NCI-H187 (cell line): Measurements from ENCODE around the gene KCNK3.
"Not testable (repeated sequence)": the region's sequence is repeated elsewhere in the genome, so short reads cannot be mapped to it uniquely, and the experiment has no call there.

Experiments used
- DNase-seq, 2 experiments: peaks; one replicate each; lab custom pipeline; 2025; lab: John Stamatoyannopoulos, UW

KCNK3 gene

DNA sequence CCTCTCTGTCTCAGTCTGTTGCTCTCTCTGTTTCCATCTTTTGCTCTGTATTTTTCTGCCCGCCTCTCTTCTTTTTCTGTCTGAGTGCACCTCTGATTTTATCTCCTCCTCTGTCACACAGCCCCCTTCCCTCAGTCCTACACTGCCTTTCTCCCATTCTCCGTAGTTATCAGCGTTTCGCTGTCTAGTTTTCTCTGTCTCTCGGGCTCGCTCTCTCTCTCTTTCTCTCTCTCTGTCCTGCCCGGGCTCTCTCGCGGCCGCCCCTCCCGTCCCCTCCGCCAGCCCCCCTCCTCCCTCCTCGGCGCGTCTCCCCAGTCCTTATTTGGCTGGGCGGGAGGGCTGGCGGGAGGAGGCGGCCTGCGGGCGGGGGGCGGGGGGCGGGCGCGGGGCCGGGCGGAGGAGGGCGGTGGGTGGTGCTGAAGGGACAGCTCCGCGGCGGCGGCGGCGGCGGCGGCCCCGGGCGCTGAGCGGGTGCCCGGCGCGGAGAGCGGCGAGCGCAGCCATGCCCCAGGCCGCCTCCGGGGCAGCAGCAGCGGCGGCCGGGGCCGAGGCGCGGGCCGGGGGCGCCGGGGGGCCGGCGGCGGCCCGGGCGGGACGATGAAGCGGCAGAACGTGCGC, at the start of gene KCNK3:
KCNK3 (plus strand) TSS at position 444 of the 618 bp plus-strand sequence; CDS start at position 598, 154 bp downstream.
- DNase-seq: peak; percentile 49 to 85

DNA sequence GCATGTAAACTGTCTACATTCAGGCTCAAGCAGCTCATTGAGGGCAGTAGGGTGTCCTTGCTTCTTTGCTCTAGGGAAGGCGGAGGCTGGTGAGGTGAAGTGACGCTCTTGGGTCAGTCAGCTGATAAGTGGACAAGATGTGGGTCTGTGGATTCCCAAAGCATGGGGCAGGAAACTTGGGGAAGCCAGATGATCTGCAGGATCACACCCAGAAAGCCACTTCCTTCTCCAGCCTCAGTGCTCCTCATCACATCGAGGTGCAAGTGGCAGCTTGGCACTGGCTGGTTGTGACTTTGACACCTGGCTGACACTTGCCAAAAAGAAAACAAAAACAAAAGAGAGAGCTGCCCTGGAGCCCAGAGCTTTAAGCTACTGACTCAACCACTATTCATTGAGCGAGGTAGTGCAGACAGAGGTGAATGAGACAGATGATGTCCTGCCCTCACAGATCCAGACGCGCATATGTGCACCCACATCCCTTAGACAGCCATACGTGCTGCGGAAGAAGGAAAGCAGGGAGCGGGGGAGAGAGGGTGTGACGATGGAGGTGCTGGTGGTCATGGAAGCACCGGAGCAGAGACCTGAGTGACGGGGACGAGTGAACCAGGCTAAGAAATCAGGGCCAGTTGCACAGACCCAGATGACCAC, 48.2 kb upstream of the KCNK3 start:
- DNase-seq: no peak

- DNase-seq: no peak
Observed at GRCh38 chr2:26645762-26646161, 46.8 kb upstream of the KCNK3 start.

DNA sequence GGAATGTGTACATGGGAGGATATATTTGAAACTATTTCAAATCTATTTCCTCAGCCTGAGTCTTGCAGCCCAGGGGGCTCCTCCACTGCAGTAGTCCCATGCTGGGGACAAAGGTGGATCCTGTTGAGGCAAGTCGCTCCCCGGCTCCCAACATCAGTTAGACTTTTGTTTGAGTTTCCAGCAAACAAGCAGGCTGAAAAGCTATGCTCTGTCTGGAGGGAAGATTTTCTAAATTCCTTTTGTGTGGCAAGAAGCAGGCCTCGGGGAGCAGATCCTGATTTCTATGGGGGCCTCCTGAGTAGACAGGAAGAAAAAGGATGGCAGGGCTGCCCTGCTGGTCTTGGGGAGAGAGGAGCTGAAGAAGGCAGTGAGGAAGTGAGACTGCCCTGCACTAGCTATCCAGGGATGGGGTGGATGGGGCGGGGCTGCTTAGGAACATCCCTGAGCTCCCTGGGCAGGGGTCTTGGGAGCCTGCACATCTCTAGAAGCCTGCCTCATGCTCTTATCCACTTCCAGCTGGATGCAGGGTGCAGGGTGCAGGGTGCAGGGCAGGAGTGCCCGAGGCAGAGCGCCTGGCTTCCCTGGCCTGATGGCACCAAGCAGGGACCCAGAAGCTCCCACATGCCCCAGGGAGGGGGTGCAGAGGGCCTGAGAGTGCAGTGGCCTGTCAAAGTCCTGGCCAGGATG, 45.4 kb upstream of the KCNK3 start:
- no peak for DNase-seq

DNA sequence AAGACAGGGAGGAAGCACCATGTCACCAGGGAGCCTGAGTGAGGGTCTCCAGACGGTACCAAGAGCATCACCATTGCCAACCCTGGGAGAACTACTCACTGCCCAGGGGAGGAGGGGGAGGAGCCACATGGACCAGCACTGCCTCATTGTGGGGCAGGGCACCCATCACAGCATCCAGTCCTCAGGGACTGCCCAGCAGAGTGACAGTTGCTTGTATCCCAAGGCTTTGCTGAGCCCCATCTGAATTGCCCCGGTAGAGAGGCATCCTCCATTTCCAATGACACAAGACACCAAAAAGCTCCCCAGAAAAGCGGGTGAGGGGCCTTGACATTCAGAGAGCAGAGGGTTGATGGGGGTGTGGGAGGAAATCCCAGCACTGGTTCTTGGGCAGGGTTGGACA, 44.5 kb upstream of the KCNK3 start:
- DNase-seq: no peak

DNA sequence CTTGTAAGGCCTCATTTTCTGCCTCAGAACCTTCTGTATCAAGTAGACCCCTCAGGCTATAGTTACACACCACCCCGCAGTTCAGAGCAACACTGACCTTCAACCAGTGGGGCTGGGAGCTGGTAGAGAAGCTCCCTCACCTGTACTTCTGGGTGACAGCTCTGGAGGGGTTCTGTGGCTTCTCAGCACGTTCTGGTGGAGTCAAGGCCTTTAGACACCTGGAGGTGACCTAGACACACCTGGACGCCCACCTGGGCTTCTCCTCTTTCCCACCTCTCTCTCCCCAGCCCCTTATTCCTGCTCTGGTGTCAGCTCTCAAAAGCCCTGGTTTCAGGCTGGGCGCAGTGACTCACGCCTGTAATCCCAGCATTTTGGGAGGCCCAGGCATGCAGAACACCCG, 44.0 kb upstream of the KCNK3 start:
- DNase-seq: no peak

- DNase-seq: no peak
Observed at GRCh38 chr2:26649322-26649721, 43.2 kb upstream of the KCNK3 start.

- no peak for DNase-seq
Observed at GRCh38 chr2:26649992-26650712, 42.4 kb upstream of the KCNK3 start.

- no peak for DNase-seq
Observed at GRCh38 chr2:26650713-26651469, 41.6 kb upstream of the KCNK3 start.

DNA sequence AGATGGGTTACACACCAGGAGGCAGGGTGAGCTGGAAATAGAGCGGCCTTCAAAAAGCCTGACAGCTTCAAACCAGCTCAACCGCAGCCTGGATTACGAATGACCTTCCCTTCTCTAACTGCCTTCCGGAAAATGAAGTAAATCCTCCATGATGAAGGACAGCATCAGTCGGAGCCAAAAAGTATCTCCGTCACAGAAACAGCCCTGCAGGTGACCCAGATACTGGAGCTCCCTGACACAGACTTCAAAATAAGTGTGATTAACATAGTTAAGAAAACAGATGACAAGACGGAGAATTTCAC, 41.1 kb upstream of the KCNK3 start:
- no peak for DNase-seq

DNA sequence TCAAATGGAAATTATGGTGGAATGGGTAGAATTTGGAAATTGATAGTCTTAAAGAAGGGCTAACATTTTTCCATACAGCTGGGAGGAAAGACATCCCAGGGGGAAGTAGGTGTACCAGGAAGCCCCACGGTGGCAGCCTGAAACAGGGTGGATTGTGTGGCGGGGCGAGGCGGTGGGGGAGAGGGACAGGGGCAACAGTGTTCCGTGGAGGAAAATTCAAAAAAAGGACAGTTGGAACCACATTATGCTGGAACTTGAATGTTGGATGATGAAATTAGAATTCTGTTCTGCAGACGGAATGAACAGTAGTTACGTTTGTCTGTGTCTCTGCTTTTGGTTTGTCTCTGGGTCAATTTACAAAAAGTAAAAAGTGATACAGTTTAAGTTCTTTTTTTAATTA, 40.7 kb upstream of the KCNK3 start:
- DNase-seq: no peak

GRCh38 chr2:26652361-26653041, 40.0 kb upstream of the KCNK3 start:
- DNase-seq: no peak

- no peak for DNase-seq
Observed at GRCh38 chr2:26653207-26654060, 39.1 kb upstream of the KCNK3 start.

DNA sequence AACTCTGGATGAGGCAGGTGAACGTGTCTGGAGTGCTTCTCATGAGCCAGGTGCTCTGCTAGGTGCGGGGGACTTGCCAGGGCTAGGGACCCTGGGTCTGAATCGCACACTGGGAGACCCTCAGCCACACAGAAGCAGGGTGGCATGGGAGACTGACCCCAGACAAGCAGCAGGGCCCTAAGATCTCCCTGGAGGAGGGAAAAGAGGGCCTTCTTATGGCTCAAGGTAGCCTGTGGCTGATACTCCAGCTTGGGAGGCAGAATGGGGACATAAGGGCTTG, 38.5 kb upstream of the KCNK3 start:
- no peak for DNase-seq

DNA sequence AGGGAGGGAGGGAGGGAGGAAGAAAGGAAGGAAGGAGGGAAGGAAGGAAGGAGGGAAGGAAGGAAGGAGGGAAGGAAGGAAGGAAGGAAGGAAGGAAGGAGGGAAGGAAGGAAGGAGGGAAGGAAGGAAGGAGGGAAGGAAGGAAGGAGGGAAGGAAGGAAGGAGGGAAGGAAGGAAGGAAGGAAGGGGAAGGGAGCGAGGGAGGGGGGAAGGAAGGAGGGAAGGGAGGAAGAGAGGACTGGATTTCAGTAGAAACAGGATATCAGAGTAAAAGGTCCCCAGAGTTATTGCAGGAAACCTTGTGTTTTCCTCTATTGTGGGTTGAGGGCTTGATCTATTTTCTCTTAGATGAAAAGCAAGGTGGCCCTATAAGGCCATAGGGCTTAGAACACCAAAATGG, 37.4 kb upstream of the KCNK3 start:
- not testable (repeated sequence) for DNase-seq

DNA sequence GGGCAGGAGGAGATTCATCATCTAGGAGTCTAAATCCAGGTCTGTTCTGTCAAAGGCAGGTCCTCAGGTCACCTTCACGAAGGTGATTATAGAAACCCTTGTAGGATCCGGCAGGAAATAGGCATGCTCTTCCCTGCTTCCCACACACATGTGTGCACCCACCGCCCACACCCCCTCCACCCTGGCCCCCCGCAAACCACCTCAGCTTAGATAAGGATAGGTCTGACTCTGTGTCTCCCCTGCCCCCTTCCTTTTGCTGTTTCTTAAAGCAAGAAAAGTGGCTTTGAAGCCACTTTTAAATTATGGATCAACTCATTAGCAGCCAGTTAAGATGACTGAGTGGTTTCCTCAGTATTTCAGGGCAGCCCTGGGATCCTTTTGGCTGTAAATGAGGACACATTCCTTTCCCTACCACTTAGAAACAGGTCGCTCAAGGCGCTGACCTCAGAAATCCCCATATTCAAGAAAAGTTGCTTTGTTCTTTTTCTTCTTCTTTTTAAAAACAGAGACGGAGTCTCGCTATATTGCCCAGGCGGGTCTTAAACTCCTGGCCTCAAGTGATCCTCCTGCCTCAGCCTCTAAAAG, 36.8 kb upstream of the KCNK3 start:
- DNase-seq: no peak

GRCh38 chr2:26657265-26657664, 35.3 kb upstream of the KCNK3 start:
- no peak for DNase-seq

DNA sequence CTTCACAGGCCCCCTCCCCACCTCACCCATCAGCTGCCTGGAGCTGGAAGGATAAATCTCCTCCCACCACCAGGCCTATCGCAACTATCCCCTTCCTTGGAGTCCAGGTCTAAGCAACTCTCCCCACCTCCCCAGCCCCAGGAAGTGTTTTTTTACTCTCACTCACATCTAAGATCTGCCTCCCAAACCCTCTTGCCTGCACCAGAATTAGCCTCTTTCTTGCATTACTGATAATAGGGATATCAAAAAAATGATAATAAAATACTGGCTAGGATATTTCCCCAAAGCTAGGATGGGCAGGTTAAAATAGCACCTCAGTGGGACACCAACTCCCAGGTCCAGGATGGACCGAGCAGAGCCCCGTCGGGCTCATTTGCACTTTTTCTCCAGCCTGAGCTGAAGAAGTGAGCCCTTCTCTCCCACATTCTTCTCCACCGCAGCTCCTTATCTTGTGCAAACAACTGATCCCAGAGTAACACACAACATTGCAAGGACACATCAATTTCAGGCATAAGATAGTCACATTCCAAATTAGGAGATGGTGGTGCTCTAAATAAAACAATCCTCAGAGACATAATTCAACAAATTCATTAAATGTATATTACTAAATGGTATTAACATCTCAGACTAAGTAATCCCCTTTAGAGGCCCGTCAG, 33.7 kb upstream of the KCNK3 start:
- no peak for DNase-seq

DNA sequence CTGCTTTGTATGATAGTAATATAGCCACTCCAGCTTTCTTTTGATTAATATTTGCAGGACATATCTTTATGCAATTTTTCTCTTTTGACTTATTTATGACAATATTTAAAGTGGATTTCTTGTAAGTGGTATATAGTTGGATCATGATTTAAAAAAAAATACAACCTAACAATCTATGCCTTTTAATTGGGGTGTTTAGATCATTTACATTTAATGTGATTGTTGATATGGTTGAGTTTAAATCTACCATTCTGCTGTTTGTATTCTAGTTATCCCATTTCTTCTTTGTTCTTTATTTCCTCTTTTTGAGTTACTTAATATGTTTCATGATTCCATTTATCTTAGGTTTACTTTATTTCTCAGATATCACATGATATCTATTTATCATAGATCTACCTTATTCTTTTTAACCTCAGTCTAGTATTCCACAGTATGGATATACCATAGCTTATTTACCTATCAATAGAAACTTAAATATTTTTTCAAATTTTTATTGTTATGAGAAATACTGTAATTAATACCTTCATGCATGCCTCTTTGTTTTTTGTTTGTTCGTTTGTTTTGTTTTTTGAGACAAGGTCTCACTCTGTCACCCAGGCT, 32.1 kb upstream of the KCNK3 start:
- no peak for DNase-seq

DNA sequence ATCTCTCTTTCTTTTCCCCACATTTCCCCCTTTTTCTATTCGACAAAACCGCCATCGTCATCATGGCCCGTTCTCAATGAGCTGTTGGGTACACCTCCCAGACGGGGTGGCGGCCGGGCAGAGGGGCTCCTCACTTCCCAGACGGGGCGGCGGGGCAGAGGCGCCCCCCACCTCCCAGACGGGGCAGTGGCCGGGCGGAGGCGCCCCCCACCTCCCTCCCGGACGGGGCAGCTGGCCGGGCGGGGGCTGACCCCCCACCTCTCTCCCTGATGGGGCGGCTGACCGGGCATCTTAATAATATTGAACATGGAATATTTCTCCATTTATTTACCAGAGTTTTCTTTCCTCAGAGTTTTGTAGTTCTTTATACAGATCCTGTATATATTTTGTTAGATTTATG, 27.2 kb upstream of the KCNK3 start:
- not testable (repeated sequence) for DNase-seq
